ENCODE measurements around the gene ASB13.

GRCh38 chr10:5595095-5595494 lies 71.3 kb downstream of the ASB13 start:
- no peak for TF ChIP-seq CTCF (IDR thresholded peaks at IDR 0.05 in 2 of 3, conservative IDR thresholded peaks at IDR 0.05 in 1 of 3; ENCODE audit: control insufficient read depth in 2 of 3, extremely low read depth in 1 of 3, insufficient read depth in 1 of 3, low read depth in 3 of 3, low read length in 3 of 3)
- TF ChIP-seq TCF7 (IDR thresholded peaks at IDR 0.05; ENCODE audit: borderline replicate concordance), result no peak
- no peak for TF ChIP-seq E2F4 (IDR thresholded peaks at IDR 0.05; ENCODE audit: low read depth, low read length)
- TF ChIP-seq ZNF207 (IDR thresholded peaks at IDR 0.05; ENCODE audit: borderline replicate concordance), result no peak
- no peak for TF ChIP-seq EZH2 (IDR thresholded peaks at IDR 0.05; ENCODE audit: borderline replicate concordance, control insufficient read depth, low read depth, low read length)
- no peak for TF ChIP-seq POLR2A (IDR thresholded peaks at IDR 0.05; ENCODE audit: low read depth, low read length)
- no peak for TF ChIP-seq TAF1 (IDR thresholded peaks at IDR 0.05; ENCODE audit: borderline replicate concordance, low read depth, low read length)
- TF ChIP-seq RCOR1 (conservative IDR thresholded peaks at IDR 0.05; ENCODE audit: low read depth, low read length), result no peak
- no peak for TF ChIP-seq ZBTB33 (IDR thresholded peaks at IDR 0.05)
- TF ChIP-seq EP300 (IDR thresholded peaks at IDR 0.05; ENCODE audit: borderline replicate concordance in 1 of 2, control insufficient read depth in 1 of 2, low read depth in 2 of 2, low read length in 2 of 2), result no peak
- TF ChIP-seq SMARCA5 (IDR thresholded peaks at IDR 0.05), result no peak
- no peak for TF ChIP-seq YBX1 (IDR thresholded peaks at IDR 0.05)
